CD4-positive, alpha-beta T cell treated with Interferon alpha-2 for 1 hour (primary cell): ENCODE results near the gene TPRN.

ENCODE experiments used
- DNase-seq, 2 donors: peaks; one replicate each; pipeline ENCODE4 v3.0.0-alpha.2; 2020 to 2022

The TPRN gene

GRCh38 chr9:137188086-137188489, 12.5 kb downstream of the TPRN start:
- DNase-seq: no peak

DNA sequence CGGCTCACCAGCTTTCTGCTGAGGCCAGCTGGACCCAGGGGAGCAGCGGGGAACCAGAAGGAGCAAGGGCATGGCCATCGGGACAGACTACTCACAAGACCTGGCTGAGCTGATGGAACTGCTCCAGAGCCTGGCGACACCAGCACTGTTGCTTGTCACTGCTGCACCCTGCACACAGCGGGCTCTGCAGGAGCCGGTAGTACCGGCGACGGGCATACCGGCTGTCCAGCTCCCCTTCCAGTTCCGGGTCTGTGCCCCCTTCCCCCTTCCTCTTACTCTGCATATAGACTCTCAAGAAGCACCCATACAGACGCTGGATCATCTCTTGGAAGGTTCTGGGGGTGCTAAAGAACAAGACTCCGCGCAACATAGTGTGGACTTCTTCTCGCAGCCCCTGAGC, 13.2 kb downstream of the TPRN start:
- no peak for DNase-seq

DNA sequence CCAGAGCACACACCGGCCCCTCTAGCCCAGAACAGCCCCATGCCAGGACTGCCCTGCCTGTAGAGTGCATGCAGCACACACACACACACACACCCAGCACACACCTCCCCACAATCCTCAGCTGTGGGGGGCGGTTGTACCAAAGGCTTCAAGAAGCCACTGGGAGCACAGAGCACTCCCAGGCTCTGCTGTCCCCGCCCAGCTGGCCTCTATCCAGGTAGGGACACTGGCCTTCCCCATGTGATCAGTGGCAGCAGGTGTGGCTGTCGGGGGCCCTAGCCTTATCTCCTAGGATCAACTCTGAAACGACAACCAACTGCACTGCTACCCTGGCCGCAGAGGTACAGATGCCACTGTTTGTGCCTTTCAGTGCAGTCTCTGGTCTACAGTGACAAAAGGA, 14.2 kb downstream of the TPRN start:
- no peak for DNase-seq

- no peak for DNase-seq
These were observed 14.6 kb downstream of the TPRN start for GRCh38 chr9:137185921-137186320.

- DNase-seq: no peak
These were observed 15.5 kb downstream of the TPRN start for GRCh38 chr9:137184881-137185660.

DNA sequence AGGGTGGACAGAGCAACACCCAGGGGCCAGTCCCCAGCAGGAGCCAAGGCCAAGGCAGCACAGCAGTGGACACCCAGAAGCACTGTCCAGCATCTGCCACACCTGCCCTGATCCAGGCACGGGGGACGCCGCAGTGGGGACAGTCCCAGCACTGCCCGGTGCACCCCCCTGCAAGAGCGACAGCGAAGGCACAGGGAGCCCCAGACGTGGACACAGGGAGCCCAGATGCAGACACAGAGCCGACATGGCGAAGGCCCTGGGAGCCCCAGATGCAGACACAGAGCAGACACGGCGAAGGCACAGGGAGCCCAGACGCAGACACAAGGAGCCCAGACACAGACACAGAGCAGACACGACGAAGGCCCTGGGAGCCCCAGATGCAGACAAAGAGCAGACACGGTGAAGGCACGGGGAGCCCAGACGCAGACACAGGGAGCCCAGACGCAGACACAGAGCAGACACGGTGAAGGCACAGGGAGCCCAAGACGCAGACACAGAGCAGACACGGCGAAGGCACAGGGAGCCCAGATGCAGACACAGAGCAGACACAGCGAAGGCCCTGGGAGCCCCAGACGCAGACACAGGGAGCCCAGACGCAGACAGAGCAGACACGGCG, 16.5 kb downstream of the TPRN start:
- no peak for DNase-seq

GRCh38 chr9:137182836-137183235, 17.7 kb downstream of the TPRN start:
- no peak for DNase-seq

DNA sequence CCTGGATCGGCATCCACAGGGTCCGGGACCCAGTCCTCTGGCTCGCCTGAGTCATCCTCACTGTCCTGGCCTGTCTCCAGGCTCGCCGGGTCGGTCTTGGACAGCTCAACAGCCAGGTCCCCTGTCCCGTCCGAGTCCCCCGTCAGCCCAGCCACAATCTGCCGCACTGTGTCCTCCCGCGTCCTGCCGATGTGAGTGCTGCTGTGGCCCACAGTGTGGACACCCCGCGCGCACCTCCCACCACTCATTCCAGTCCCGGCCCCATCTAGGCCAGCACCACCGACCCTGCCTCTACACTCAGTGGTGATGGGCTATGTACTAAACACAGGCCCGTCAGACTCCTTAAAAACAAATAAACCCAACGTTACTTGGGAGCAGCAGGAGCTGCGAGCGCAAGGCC, 18.9 kb downstream of the TPRN start:
- DNase-seq: no peak

DNA sequence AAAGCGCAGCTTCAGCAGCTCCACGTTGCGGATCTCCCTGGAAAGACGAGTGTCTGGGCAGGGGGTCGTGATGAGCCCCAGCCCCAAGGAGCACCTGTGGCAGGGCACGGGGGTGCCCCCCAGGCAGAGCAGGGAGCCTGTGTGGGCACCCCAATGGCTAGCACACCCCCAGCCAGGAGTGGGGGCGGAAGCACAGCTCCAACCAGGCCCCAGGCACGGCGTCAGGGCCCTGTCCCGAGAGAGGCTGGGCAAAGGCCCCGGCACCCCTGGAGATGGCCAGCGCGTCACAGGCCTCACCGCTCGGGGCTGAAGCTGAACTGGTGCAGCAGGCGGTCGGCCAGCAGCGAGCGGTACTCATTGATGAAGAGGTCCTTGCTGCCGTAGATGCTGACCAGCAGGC, 20.1 kb downstream of the TPRN start:
- no peak for DNase-seq

DNA sequence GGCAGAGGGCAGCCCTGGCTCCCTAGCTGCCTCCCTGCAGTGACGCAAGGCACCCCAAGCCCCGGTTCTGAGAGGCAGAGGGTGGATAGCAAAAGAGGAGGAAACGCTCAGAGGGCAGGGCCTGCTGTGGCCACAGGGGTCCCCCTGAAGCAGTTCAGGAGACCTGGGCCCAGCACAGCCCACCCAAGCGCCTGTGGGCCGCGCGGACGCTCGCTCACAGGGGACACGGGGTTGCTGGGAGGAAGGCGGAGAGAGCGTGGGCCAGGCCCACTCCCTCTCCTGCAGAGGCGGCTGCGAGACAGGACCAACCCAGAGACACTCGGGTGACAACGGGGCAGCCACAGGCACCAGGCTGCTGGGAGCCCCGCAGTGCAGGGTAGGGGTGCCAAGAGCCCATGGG, 20.8 kb downstream of the TPRN start:
- no peak for DNase-seq

GRCh38 chr9:137178939-137179630, 21.5 kb downstream of the TPRN start:
- DNase-seq: no peak

DNA sequence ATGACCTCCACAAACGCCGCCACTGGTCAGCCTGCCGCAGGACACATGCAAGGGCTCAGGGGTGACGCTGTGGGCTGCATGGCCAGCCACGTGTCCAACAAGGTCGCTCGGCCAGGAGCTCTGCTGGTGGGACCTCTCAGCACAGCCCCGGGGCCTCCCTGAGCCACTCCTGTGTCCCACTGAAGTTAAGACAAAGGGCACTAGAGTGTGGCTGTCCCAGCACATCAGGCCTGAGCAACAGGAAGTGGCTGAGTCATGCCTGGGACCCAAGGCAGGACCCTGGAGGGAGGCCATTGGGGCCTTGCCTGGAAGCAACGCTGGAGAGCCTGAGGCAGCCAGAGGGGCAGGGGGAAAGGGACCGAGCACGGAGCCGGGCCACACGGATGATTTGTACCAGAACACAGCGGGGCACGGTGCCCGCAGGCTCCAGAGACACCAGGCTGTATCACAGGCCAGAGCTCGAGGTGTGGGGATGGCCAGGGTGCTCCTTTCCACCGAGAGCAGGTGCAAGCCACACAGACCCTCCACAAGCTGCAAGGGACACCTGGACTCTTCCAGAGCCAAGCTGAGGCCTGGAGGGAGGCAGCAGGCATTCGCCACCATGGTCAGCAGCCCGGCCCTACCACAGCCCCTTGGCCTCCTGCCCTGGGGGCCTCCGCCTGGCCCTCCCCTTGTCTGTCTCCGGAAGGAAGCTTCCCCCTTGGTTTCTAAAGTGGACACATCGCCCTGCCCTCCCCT, 22.2 kb downstream of the TPRN start:
- no peak for DNase-seq

GRCh38 chr9:137176302-137177182, 24.0 kb downstream of the TPRN start:
- peak in 1 of 2 donors; percentile 37 for DNase-seq

GRCh38 chr9:137175345-137175961, 25.1 kb downstream of the TPRN start:
- DNase-seq: no peak

GRCh38 chr9:137174722-137175293, 25.7 kb downstream of the TPRN start:
- no peak for DNase-seq

DNA sequence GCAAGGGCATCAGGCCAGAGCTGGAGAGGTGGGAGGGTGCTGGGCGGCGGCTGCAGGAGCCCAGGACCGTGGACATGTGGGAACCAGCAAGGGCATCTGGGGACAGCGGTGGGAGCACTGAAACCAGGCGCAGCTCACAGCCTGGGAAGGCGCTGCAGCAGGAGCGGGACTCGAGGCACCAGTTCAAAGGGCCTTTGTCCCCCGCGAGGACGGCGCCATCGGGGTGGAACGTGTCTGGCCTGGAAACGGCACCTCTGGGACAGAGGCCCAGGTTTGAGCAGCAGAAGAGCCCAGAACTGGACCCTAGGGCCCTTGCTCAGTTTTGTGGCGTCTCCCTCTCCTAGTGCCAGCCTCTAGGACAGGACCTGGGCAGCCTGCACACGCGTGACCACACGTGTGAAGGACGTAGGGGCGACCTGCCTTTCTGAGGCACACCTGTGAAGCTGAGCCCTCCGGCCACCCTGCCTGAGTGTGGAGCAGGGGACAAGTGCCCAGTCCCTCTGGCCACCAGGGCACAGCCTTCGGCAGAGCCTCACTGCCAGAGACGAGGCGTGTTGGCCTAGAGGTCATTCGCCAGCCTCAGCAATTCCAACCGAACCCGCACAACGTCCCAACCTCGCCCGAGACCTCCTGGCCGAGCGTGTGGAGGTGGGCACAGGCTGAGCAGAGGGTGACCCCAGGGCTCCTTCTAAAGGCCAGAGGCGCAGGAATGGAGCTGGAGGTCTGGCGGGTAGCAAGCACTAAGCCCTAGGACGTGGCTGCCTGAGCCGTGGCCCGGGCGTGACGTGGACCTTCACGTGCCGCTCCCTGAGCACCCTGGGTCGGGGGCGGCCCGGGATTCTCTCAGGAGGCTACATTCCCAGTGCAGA, 26.5 kb downstream of the TPRN start:
- DNase-seq: no peak

- DNase-seq: no peak
These were observed 27.4 kb downstream of the TPRN start for GRCh38 chr9:137172901-137173795.

DNA sequence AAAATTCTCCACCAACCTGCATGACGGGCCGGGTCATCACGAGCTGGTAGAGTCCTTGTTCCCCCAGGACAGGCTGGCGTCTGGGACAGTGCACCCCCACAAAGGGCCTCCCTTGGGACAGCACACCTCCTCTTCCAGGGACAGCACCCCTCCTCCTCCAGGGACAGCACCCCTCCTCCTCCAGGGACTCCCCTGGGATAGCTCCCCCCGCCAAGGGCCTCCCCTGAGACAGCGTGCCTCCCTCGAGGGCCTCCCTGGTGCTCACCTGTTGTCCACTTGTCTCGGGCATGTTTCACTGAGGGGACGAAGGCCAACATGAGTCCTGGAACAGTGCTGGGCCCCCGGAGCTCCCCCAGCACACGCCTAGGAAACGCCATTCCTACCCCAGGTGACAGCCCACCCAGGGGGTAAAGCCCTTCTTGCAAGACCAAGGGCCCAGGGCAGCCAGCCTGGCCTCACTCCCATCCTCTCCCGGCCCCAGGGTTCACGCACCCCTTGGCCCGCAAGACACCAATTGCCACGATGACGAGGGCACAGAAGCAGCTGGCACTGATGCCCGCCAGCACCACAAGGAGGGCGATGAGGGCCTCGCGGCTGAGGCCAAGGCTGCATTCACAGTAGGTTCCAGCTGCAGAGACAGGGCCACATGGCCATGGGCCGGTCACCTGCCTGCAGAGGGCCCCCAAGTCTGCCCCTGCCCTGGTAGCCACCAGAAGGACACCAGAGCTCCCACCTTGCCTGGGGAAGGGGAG, 29.2 kb downstream of the TPRN start:
- no peak for DNase-seq
